NCI-H2081 treated with DMSO at 0.1 percent for 48 hours (cell line): ENCODE results near the gene CD2BP2.
A peak's percentile ranks its signal among the peaks of the same experiment; 100 is the strongest.
"Not testable (repeated sequence)": the region's sequence is repeated elsewhere in the genome, so short reads cannot be mapped to it uniquely, and the experiment has no call there.

Experiments used
- DNase-seq: peaks from one replicate; lab custom pipeline; 2025; lab: John Stamatoyannopoulos, UW

The CD2BP2 gene

DNA sequence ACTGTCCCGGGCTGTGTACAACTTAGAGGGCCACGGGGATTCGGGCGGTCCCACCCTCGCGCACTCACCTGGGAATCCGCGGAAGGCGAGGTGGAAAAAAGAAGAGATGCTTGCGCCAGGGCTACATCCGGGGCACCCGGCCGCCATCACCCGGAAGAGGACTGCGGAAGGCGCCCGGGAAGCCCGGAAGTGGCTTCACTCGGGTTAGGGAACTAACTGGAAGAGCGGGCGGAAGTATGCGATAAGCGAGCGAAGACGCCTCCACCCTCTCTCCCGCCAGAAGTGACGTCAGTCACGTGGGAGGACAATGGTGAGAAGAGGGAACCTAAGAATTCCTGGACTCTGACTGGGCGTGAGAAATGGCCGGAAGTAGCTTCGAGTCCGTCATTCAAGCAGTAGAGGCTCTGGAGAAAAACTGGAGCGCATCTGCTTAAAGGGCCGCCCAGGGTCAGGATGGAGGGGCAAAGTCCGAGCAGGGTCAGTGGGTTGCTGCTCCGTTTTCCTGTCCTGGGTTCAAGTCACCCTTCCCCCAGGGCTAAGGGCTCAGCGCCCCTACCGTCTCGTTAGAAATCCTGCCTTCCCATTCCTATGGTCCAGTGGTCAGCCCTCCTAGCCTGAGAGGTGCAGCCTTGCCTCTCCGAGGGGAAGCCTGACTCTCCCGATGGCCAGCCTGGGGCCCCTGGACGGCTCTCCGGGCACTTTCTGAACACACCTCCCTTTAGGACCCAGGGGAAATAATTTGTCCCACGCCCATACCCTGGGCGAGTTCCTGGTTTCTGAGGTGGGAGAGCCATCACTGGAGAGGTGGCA lies at the start of gene CD2BP2:
TSS of gene CD2BP2 (minus strand) at position 165 of the 810 bp plus-strand sequence. CDS start 627 bp downstream, outside the sequence.
- peak; percentile 81 for DNase-seq

DNA sequence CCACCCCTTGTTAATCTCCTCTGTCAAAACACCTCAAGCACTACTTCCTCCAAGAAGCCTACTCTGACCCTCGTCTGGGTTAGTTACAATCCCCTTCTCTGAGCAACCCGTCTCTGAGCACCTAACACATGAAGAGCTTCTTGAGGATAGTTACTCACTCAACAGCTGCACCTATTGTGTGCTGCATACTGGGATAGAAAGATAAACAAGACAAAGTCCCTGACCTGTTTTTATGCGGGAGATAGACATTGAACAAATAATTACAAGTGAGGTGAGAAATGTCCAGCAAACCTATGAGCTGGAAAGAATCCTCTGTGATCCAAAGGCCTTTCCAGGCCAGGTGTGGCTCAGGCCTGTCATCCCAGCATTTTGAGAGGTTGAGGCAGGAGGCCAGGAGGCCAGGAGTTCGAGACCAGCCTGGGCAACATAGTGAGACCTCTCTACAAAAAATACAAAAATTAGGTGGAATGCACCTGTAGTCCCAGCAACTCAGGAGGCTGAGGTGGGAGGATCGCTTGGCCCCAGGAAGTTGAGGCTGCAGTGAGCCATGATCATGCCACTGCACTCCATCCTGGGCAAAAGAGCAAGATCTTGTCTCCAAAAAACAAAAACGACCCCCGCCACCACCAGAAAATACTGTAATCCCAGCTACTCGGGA lies 46.8 kb upstream of the CD2BP2 start:
- DNase-seq, result no peak

DNA sequence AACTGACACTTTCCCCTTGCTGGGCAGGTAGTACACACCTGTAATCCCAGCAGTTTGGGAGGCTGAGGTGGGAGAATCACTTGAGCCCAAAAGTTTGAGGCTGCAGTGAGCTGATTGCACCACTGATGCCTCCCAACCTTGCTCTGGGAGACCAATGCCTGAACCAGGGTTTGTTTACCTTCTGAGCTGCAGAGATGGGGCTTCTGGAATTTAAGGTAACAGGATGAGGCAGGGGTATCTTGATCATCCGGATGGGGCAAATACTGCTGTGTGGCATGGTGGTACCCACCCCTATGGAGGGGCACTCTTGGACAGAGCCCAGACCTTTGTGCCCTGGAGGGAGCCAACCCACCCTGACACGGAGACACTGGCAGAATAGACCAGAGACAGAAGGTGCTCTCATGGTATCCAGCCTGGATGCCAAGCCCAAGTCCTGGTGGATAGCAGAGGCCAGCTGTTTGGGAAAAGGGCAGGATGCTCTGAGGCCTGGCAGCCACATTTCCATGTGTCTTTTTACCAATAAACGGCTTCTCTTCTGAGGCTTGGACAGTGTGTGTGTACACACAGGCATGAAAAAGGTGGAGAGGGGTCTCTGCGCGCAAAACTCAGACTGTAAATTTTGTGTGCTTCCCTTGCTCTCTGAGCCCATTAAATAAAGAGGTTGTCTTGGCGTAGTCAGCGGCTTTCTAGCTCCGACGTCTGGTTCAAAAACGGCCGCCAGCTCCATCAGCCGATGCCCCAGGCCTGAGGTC lies 44.5 kb upstream of the CD2BP2 start:
- DNase-seq, result no peak

DNA sequence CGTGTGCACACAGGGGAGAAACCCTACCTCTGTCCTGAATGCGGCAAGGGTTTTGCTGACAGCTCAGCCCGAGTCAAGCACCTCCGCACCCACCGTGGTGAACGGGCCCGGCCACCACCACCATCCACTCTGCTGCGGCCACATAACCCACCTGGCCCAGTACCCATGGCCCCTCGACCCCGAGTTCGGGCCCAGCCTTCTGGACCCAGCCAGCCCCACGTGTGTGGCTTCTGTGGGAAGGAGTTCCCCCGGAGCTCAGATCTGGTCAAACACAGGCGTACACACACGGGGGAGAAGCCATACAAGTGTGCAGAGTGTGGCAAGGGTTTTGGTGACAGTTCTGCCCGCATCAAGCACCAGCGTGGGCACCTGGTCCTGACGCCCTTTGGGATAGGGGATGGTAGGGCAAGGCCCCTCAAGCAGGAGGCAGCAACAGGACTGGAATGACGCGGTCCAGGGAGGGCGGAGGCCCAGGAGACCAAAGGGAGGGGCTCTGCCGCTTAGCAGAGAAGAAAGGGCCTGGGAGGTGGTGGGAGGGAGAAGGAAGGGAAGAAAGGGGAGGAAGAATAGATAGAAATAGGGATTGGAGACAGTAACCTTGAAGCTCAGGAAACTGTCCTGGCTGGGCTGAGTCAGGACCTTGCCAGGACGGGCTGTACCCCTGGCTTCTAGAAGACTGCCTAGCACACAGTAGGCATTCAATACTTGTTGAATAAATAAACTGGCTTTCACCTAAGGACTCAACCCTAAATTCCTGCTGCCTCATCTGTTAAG lies 43.7 kb upstream of the CD2BP2 start:
- no peak for DNase-seq

DNA sequence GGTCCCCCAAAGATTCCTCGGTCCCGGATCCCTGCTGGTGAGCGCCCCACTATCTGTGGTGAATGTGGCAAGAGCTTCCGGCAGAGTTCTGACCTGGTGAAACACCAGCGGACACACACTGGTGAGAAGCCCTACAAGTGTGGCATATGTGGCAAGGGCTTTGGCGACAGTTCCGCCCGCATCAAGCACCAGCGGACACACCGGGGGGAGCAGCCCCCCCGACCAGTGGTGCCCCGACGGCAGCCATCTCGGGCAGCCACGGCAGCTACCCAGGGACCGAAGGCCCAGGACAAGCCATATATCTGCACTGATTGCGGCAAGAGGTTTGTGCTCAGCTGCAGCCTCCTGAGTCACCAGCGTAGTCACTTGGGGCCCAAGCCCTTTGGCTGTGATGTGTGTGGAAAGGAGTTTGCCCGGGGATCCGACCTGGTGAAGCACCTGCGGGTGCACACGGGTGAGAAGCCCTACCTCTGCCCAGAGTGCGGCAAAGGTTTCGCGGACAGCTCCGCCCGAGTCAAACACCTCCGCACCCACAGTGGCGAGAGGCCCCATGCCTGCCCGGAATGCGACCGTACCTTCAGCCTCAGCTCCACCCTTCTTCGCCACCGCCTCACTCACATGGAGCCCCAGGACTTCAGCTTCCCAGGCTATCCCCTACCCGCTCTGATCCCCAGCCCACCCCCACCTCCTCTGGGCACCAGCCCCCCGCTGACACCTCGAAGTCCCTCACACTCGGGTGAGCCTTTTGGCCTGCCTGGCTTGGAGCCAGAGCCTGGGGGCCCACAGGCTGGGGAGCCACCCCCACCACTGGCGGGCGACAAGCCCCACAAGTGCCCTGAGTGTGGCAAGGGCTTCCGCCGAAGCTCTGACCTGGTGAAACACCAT lies 42.9 kb upstream of the CD2BP2 start:
- DNase-seq, result no peak

DNA sequence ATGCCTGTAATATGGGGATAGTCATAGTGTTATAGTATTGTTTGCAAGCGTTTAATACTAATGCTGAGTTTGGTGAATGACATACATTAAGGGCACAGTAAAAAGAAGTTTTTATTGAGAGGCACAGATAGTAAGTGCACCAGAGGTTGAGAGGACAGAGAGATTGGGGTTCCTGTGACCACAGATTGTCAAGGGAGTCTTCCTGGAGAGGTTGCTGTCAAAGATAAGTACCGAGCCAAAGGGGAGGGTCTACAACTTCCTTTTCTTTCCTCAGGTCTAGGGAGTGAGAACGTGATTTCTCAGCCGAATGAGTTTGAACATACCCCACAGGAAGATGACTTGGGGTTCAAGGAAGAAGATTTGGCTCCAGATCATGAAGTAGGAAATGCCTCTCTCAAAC lies 41.9 kb upstream of the CD2BP2 start:
- no peak for DNase-seq

DNA sequence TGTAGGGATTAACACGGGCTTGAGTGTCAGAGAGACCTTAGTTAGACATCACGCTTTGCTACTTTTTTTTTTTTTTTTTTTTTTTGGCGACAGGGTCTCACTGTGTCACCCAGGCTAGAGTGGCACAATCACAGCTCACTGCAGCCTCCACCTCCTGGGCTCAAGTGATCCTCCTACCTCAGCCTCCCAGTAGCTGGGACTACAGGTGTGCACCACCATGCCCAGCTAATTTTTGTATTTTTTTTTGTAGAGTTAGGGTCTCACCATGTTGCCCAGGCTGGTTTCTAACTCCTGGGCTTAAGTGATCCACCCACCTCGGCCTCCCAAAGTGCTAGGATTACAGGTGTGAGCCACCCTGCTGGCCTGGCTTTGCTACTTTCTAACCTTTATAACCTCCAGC lies 41.5 kb upstream of the CD2BP2 start:
- not testable (repeated sequence) for DNase-seq

DNA sequence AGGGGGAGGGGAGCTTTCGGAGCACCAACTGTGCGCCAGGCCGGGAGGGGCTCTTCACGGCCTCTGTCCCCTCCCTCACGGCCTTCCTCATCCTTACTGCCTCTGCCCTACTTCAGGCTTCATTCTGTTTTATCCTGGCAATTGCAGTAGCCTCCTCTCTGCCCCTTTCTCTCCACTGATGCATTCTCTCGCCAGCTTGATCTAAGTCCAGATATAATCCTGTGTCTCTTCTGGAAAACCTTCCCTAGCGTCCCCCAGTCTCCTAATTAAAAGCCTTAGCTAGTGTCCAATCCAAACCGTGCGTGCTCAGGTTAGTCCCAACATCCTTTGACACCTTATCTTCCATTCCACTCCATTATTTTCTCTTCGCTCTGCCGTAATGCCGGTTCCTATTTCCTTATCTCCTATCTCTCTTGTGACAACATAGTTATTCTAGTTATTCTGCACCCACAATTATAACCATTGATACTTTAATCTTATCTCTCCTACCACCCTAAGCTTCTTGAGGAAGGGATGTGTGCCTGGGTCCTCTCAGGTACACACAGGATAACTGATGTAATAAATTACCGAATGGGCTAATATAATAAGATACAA lies 41.0 kb upstream of the CD2BP2 start:
- no peak for DNase-seq

DNA sequence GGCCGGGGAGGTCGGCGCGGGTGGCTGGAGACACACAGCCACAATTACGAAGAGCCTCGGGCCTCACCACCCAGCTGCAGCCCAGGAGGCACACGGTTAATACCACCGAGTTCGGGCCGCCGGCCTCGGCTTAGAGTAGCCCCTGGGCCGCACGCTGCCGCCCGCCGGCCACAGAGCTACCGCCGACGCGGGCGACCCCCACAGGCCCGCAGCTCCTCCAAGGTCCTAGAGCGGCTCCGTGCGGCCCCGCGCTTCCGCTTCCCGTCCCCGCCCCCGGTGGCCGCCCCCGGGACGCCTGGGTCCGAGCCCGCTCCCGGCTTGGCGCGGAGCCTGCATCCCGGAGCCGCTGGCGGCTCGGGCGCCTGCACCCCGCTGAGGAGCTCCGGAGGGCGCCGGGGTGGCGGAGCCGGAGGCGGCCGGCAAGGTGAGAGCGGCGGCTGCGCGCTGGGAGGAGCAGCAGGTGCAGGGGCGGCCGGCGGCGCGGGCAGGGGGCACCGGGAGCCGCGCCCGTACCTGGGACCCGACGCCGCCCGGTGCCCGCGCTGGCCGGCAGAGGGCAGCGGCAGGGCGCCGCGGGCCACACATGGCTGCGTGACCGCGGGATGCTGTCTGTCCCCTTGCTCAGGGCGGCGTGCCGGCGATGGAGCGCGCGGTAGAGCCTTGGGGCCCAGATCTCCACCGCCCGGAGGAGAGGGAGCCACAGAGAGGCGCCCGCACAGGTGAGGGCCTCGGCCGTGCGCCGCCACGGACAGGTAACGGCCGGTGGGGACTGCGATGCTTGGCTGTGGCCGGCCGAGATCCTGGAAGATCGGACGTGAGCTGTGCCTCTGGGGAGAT lies 40.3 kb upstream of the CD2BP2 start, which contains the start of gene ZNF48:
TSS of gene ZNF48 (plus strand) at position 266 of the 837 bp plus-strand sequence. CDS start at position 641, 375 bp downstream.
- DNase-seq, result peak; percentile 6

DNA sequence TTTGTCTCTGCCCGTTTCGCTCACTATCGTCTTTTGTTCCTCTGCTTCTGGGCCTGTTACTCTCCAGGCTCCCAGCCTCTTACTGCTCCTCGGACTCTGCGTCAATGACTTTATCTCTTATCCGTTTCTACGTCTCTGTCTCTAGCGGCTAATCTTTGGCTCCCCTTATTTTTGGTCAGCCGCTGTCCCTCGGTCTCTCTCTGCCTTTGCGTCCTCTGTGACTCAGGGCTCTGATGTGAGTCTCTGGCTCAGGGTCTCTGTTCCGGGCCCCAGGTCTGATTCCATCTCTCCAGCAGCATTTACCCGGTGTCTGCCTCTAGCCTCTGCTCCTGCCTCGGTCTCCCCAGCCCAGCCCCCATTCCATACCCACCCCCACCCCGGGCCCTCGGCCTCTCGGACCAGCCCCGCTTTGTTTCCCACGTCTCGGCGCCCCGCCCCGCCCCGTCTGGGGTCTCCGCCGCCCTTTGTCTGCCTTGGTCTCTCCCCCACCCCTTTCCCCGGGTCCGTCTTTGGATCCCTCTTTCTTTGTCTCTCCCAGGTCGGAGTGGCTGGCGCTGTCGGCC lies 39.6 kb upstream of the CD2BP2 start:
- no peak for DNase-seq

DNA sequence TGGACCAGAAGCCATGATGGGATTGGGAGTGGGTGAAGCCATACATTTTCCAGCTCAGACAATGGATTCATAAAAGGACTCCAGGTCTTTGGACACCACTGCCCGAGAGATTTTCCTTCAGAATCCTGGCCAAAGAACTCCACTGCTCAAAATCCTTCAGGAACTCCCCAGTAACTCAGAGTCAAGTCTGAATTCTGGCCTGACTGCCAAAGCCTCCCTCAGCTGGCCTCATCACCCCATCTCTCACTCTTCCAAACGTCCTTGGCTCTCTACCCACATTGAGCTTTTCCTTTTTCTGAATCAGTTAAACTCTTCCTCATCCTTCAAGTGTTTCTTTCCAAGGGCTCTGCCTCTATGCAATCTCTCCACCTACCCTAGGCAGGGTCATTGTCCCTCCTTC lies 28.4 kb upstream of the CD2BP2 start:
- no peak for DNase-seq

DNA sequence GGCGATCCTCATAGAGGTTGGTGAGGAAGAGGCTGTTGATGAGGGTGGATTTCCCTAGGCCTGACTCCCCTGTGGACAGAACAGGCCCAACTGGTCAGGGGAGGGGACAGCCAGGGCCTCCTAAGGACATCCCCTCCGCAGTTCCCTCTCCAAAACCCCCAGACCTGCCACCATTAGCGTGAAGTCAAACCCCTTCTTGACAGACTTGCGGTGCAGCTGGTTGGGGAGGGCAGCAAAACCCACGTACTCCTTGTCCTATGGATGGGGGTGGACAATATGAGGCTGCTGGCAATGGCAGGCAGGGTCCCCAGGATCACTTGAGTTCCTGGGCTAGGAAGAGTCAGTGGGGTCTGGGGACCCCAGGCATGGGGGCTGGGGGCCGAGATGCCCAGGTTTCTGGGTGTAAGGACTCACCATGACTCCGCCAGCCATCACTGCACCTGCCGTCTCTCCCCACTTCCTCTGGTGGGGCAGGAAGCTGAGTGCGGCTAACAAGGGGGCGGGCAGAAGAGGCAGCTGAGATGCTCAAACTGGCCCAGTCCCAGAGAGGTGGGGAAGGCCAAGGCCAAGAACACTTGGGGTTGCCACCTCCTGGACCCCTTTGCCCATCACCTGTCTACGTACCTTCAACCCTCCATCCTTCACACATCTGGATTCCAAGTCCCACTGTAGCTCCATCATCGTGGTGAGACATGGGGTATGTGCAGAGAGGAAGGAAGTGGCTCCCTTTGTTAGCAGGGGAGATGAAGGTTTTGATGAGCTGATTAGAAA lies 27.2 kb upstream of the CD2BP2 start, which contains the start of gene SEPTIN1:
TSS of gene SEPTIN1 (minus strand) at position 451 of the 771 bp plus-strand sequence. CDS start at position 432, 19 bp downstream.
- DNase-seq, result no peak

DNA sequence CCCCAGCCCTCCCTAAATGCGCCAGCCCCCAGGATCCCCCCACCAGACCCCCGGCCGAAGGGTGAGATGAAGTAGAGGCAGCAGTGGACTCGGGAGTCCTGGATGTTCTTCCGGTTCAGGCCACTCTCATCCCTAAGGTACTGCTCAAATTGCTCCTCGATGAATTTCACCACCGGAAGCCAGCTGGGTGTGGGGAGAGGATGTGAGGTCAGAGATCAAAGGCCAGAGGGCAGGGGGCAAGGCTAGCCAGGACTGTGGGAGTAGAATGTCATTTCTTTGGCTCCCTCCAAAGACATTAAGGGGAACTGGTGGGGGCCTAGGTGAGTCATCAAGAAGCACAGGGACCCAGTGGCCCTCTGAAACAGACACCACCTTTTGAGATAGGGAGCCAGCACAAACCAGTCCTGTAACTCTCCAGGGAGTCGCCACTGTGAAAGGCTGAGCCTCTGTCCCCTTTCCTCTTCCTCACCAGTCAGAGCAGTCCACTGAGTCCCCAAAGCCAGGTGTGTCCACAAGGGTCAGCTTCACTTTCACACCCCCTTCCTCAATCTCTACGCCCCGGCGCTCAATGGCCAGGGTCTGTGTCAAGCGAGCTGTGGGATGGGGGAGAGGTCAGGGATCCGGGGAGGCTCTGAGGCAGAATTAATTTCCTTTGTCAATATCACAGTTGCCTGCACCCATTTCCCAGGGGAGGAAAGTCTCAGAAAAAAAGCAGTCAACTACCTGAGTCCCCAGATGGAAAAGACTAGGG lies 26.4 kb upstream of the CD2BP2 start:
- no peak for DNase-seq

DNA sequence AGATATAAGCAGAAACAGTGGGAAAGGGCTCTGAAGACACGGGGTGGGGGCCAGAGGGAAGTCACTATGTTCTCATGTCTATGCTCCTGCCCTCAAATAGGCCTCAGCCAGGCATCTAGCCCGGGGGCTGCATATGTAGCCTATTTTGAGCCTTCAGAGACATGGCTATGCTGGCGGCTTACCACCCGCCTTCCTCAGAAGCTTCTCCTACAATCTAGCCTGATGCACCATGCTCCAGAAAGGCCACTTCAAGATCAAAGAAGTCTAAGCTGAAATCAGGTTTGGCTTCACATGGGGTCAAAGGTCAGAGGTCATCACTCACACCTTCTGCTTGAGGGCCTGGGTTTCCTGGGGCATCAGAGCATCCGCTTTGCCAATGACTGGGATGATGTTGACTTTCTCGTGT lies 25.7 kb upstream of the CD2BP2 start:
- no peak for DNase-seq

DNA sequence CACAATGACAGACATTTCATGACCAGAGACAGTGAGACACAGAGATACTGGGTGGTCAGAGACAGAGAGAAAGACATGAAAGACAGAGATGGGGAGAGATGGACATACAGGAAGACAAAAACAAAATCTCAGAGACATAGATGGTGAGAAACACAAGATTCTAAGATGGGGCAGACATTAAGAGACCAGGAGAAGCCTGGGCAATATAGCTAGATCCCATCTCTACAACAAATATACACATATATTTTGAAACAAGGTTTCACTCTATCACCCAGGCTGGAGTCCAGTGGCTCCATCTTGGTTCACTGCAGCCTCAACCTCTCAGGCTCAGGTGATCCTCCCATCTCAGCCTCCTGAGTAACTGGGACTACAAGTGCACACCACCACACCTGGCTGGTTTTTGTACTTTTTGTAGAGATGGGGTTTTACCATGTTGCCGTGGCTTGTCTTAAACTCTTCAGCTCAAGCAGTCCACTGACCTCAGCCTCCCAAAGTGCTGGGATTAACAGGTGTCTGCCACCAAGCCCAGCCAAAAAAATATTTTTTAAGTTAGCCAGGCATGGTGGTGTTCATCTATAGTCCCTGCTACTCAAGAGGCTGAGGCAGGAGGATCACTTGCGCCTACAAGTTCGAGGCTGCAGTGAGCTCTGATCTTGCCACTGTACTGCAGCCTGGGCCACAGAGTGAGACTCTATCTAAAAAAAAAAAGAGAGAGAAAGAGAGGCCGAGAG lies 25.1 kb upstream of the CD2BP2 start:
- no peak for DNase-seq

DNA sequence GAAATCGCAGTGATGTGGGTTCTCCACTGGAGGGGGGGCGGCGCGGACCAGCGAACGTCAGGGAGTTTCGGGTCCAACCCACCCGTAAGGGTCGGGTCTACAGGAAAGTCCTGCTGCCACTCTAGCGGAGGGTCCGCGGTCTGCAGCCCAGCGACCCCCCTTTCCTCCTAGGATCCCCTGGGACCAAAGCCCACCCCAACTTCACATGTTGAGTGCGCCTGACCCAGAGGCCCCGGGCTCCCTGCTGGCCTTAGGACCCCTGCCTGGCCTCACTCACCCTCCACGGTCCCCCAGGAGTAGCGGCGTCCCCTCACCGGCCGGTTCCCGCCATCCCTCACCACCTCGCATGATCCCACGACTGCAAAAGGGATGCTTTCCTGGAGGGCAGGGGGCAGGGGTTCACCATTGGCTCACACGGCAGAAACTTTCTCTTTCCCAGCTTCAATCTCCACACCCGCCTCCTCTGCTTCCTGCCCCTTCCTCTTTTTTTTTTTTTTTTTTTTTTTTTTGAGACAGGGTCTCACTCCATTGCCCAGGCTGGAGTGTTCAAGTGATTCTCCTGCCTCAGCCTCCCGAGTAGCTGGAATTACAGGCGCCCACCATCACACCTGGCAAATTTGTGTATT lies 24.2 kb upstream of the CD2BP2 start:
- DNase-seq, result no peak
